Lower leg skin (tissue), 3 donors: ENCODE results near the gene SIGLEC12.

Experiments used
- CTCF ChIP-seq, 3 donors: fragments of 450-650 bp; IDR thresholded peaks; one replicate each; pipeline ENCODE4 v1.5.1; 2016; ENCODE audit warnings: antibody characterized with exemption in 3 of 3, mild to moderate bottlenecking in 3 of 3, moderate library complexity in 2 of 3
- POLR2A ChIP-seq, 2 donors: fragments of 450-650 bp; IDR thresholded peaks; one replicate each; pipeline ENCODE4 v1.6.1; 2016 to 2017; ENCODE audit warnings: antibody characterized with exemption in 2 of 2, mild to moderate bottlenecking in 1 of 2, moderate library complexity in 1 of 2

GRCh38 chr19:51473009-51473707 is 28.4 kb downstream of the SIGLEC12 start:
- TF ChIP-seq POLR2A (IDR thresholded peaks at IDR 0.05), result no peak
- no peak for TF ChIP-seq CTCF (IDR thresholded peaks at IDR 0.05)
